HCT116 (cell line): ENCODE results near the gene TAF1C. TPM values are rescaled to one million over a fixed set of nuclear protein-coding genes. Genes with fewer than 3 reads are reported as not detected.

Source experiments
- ATAC-seq: fragments of 200-7000 bp; cut with Tn5 transposase; 2 replicates; pipeline ENCODE4 v1.9.1; 2020; ENCODE audit warnings: mild to moderate bottlenecking, moderate library complexity
- BruUV-seq: library from RNA; stranded (reverse); fragments of 400-500 nt; replicated peaks from 2 replicates; lab custom pipeline; 2021; lab: Mats Ljungman, UMichigan
- CTCF ChIA-PET: fragments of 300-600 bp; sonication (Branson Sonifier 250); formaldehyde crosslinking; loops from one replicate; lab custom pipeline; 2021; ENCODE audit warnings: antibody characterized with exemption; lab: Charles Lee
- POLR2A ChIA-PET: fragments of 300-600, 350-600 bp; sonication (Branson Sonifier 250); formaldehyde crosslinking; loops from one replicate; lab custom pipeline; 2021; ENCODE audit warnings: antibody characterized with exemption; lab: Charles Lee
- RAD21 ChIA-PET, 2 experiments: fragments of 300-600 bp; sonication (Branson Sonifier 250); formaldehyde crosslinking; loops; one replicate each; lab custom pipeline; 2023; ENCODE audit warnings: low total read pairs in 2 of 2; ENCODE audit not compliant: uncharacterized antibody in 2 of 2, unreplicated experiment in 2 of 2, low non-redundant PET in 1 of 2; lab: Charles Lee
- DNase-seq: peaks from one replicate; pipeline ENCODE4 v3.0.0-alpha.2; 2010; ENCODE audit warnings: low read depth, low spot score
- H2AFZ ChIP-seq: fragments of 200-600 bp; shearing (Covaris generic), sonication (generic); 2 replicates; pipeline ENCODE4 v1.6.1; 2017; ENCODE audit warnings: low read depth, mixed run types, mixed read lengths, antibody characterized with exemption, low read length; ENCODE audit not compliant: poor library complexity, severe bottlenecking
- H3K27ac ChIP-seq: 2 replicates; pipeline ENCODE4 v1.5.1; 2012; ENCODE audit warnings: low read depth, low read length
- H3K27me3 ChIP-seq: fragments of 200-600 bp; sonication (generic); 2 replicates; pipeline ENCODE4 v1.6.1; 2016; ENCODE audit warnings: mixed run types, low read length, mixed read lengths; ENCODE audit not compliant: insufficient read depth
- H3K36me3 ChIP-seq, 2 experiments: fragments of 200-500 bp in 1 of 2; fragments of 200-600 bp in 1 of 2; sonication (Bioruptor generic) in 1 of 2; sonication (generic) in 1 of 2; 2 replicates each; pipeline versions ENCODE4 v1.5.1 to v1.6.1; 2014 to 2016; ENCODE audit warnings: low read length in 2 of 2, inconsistent platforms in 1 of 2, mixed read lengths in 1 of 2, mixed run types in 1 of 2; ENCODE audit not compliant: insufficient read depth in 2 of 2, control insufficient read depth in 1 of 2
- H3K4me1 ChIP-seq, 2 experiments: fragments of 200-600 bp in 1 of 2; sonication (generic) in 1 of 2; 2 replicates each; pipeline versions ENCODE4 v1.5.1 to v1.6.1; 2012 to 2017; ENCODE audit warnings: low read length in 2 of 2, inconsistent platforms in 1 of 2, mild to moderate bottlenecking in 1 of 2, mixed read lengths in 1 of 2, mixed run types in 1 of 2, moderate library complexity in 1 of 2; ENCODE audit not compliant: insufficient read depth in 2 of 2, control insufficient read depth in 1 of 2
- H3K4me2 ChIP-seq: fragments of 200-600 bp; sonication (generic); 2 replicates; pipeline ENCODE4 v1.6.1; 2017; ENCODE audit warnings: mixed run types, low read length, mixed read lengths
- H3K4me3 ChIP-seq, 2 experiments: fragments of 200-600 bp in 1 of 2; sonication (generic) in 1 of 2; replicated peaks in 1 of 2; 2 replicates each; pipeline ENCODE4 v1.5.1; 2011 to 2016; ENCODE audit warnings: low read length in 2 of 2, control low read depth in 1 of 2, low read depth in 1 of 2, mild to moderate bottlenecking in 1 of 2, mixed read lengths in 1 of 2, mixed run types in 1 of 2
- H3K79me2 ChIP-seq: fragments of 200-600 bp; sonication (generic); 2 replicates; pipeline ENCODE4 v1.6.1; 2017; ENCODE audit warnings: mild to moderate bottlenecking, mixed run types, low read length, moderate library complexity, mixed read lengths; ENCODE audit not compliant: insufficient read depth
- H3K9ac ChIP-seq: fragments of 200-600 bp; sonication (generic); 2 replicates; pipeline ENCODE4 v1.6.1; 2016; ENCODE audit warnings: low read length, mixed read lengths
- H3K9me2 ChIP-seq: fragments of 200-600 bp; sonication (generic), shearing (Covaris generic); 2 replicates; pipeline ENCODE4 v1.6.1; 2017; ENCODE audit warnings: mixed run types, mild to moderate bottlenecking, moderate library complexity; ENCODE audit not compliant: insufficient read depth
- H3K9me3 ChIP-seq, 2 experiments: fragments of 200-500 bp in 1 of 2; fragments of 200-600 bp in 1 of 2; sonication (Bioruptor generic) in 1 of 2; sonication (generic) in 1 of 2; 2 replicates each; pipeline ENCODE4 v1.6.1; 2014 to 2017; ENCODE audit warnings: low read length in 2 of 2, mixed read lengths in 2 of 2, inconsistent platforms in 1 of 2, low read depth in 1 of 2, mild to moderate bottlenecking in 1 of 2, mixed run types in 1 of 2, moderate library complexity in 1 of 2; ENCODE audit not compliant: control insufficient read depth in 1 of 2, insufficient read depth in 1 of 2
- H4K20me1 ChIP-seq: fragments of 200-600 bp; sonication (generic), shearing (Covaris generic); 2 replicates; pipeline ENCODE4 v1.6.1; 2017; ENCODE audit warnings: mixed run types, mild to moderate bottlenecking, moderate library complexity; ENCODE audit not compliant: insufficient read depth
- EGR1 ChIP-seq: IDR thresholded peaks from 2 replicates; pipeline ENCODE4 v1.6.1; 2012; ENCODE audit warnings: low read depth
- ELF1 ChIP-seq: IDR thresholded peaks from 2 replicates; pipeline ENCODE4 v1.6.1; 2012; ENCODE audit warnings: low read depth, borderline replicate concordance
- FOSL1 ChIP-seq: IDR thresholded peaks from 2 replicates; pipeline ENCODE4 v1.6.1; 2012; ENCODE audit warnings: low read depth
- JUND ChIP-seq: IDR thresholded peaks from 2 replicates; pipeline ENCODE4 v1.6.1; 2012
- POLR2AphosphoS5 ChIP-seq: IDR thresholded peaks from 2 replicates; pipeline ENCODE4 v1.6.1; 2011; ENCODE audit warnings: mild to moderate bottlenecking, low read depth, low read length, moderate library complexity
- RAD21 ChIP-seq: IDR thresholded peaks from 2 replicates; pipeline ENCODE4 v1.6.1; 2012; ENCODE audit warnings: low read depth, mild to moderate bottlenecking
- SIN3A ChIP-seq: IDR thresholded peaks from 2 replicates; pipeline ENCODE4 v1.6.1; 2012; ENCODE audit warnings: low read depth
- SP1 ChIP-seq: IDR thresholded peaks from 2 replicates; pipeline ENCODE4 v1.6.1; 2012; ENCODE audit warnings: low read depth
- TCF7L2 ChIP-seq: IDR thresholded peaks from 2 replicates; pipeline ENCODE4 v1.7.0; 2011; ENCODE audit warnings: borderline replicate concordance, inconsistent platforms; ENCODE audit not compliant: insufficient read depth, insufficient read length; ENCODE audit errors: extremely low read depth
- ZNF274 ChIP-seq: fragments of 200-500 bp; sonication (Bioruptor generic); IDR thresholded peaks from 2 replicates; pipeline ENCODE4 v1.6.1; 2014; ENCODE audit warnings: mild to moderate bottlenecking, low read depth, low read length, inconsistent platforms
- intact Hi-C: fragments of 100-400 bp; cut with micrococcal nuclease; formaldehyde crosslinking; loops from 2 replicates; pipeline ENCODE4 v1.10.0; 2022
- total RNA-seq: library from RNA; stranded (reverse); gene quantifications from one replicate; pipeline ENCODE4 v1.2.1, GENCODE V29; 2021; ENCODE audit not compliant: unreplicated experiment
- TF ChIP-seq, protein P1 (sequence below), 3 experiments: fragments of 200-600 bp in 1 of 3; sonication (generic) in 1 of 3; IDR thresholded peaks in 2 of 3; conservative IDR thresholded peaks in 1 of 3; 2 replicates each; pipeline ENCODE4 v1.5.1; 2012 to 2017; ENCODE audit warnings: low read depth in 2 of 3, low read length in 2 of 3, antibody characterized with exemption in 1 of 3, borderline replicate concordance in 1 of 3, control low read depth in 1 of 3, mild to moderate bottlenecking in 1 of 3, mixed read lengths in 1 of 3, mixed run types in 1 of 3, moderate library complexity in 1 of 3; ENCODE audit not compliant: insufficient read depth in 1 of 3
- TF ChIP-seq, protein P2 (sequence below): IDR thresholded peaks from 2 replicates; pipeline ENCODE4 v1.6.1; 2011; ENCODE audit warnings: mild to moderate bottlenecking, low read length, moderate library complexity; ENCODE audit not compliant: insufficient replicate concordance; ENCODE audit errors: extremely low read depth

TAF1C gene
- total RNA-seq, 1 experiment from 2014 or later: 76.3 TPM

DNA sequence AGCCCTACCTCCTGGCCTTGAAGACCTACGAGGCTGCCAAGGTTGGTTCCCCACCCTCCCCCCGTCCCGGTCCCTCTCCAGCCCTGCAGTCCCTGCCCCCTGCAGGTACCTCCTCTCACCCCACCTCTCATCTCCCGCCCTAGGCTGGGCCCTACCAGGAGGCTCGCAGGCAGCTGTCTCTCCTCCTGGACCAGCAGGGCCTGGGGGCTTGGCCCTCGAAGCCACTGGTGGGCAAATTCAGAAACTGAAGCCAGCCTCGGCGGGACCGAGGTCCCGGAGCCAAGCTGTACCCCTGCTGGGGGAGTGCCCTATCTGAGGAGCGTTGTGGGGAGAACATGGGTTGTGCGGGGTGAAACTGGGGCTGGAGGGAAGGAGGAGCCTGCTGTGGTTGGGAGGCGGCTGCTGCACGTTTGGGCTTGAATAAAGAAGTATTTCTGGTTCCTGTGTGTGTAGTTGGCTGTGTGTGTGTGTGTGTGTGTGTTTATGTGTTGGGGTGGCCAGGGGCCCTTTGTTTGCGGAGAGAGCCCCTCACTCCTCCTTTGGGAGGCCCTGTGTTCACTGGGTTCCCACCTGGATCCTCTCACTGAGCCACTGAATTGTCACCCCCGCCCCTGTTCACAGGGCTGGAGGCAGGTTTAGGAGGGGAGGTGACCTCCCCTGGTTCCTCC, 10.0 kb upstream of the TAF1C start:
- ATAC-seq (no peak), DNase-seq (no peak)
- no peaks in the 10 kb centered on the region for H3K9me2 ChIP-seq
- no peaks in the 10 kb centered on the region for H3K36me3 ChIP-seq
- H2AFZ ChIP-seq: no peak overlapping the region
- no peak overlapping the region for H3K27ac ChIP-seq
- BruUV-seq: no TSS peak
- H3K4me1 ChIP-seq: peaks cover 0 to 7% of the 10 kb centered on the region in 2 experiments; a peak in 1 of 4 replicates
- no peaks in the 10 kb centered on the region for H3K9me3 ChIP-seq
- ChIA-PET CTCF (interaction anchor here (1.1 to 2.4 kb wide), 2 partner anchors 10 to 80 kb away, joined by 3 to 11 read pairs; partner anchors contain the start of gene TAF1C), RAD21 (no interaction called here), POLR2A (no interaction called here)
- TF ChIP-seq JUND: no peak
- TF ChIP-seq TCF7L2: no peak
- TF ChIP-seq SIN3A: no peak
- TF ChIP-seq ELF1: no peak
- no peak for TF ChIP-seq SP1
- TF ChIP-seq RAD21: no peak
- TF ChIP-seq FOSL1: no peak
- TF ChIP-seq POLR2AphosphoS5: no peak
- TF ChIP-seq, protein P1, sequence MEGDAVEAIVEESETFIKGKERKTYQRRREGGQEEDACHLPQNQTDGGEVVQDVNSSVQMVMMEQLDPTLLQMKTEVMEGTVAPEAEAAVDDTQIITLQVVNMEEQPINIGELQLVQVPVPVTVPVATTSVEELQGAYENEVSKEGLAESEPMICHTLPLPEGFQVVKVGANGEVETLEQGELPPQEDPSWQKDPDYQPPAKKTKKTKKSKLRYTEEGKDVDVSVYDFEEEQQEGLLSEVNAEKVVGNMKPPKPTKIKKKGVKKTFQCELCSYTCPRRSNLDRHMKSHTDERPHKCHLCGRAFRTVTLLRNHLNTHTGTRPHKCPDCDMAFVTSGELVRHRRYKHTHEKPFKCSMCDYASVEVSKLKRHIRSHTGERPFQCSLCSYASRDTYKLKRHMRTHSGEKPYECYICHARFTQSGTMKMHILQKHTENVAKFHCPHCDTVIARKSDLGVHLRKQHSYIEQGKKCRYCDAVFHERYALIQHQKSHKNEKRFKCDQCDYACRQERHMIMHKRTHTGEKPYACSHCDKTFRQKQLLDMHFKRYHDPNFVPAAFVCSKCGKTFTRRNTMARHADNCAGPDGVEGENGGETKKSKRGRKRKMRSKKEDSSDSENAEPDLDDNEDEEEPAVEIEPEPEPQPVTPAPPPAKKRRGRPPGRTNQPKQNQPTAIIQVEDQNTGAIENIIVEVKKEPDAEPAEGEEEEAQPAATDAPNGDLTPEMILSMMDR (IDR thresholded peaks at IDR 0.05 in 2 of 3, conservative IDR thresholded peaks at IDR 0.05 in 1 of 3; ENCODE audit: borderline replicate concordance in 1 of 3, insufficient read depth in 1 of 3, low read depth in 2 of 3, low read length in 2 of 3): no peak
- TF ChIP-seq, protein P2, sequence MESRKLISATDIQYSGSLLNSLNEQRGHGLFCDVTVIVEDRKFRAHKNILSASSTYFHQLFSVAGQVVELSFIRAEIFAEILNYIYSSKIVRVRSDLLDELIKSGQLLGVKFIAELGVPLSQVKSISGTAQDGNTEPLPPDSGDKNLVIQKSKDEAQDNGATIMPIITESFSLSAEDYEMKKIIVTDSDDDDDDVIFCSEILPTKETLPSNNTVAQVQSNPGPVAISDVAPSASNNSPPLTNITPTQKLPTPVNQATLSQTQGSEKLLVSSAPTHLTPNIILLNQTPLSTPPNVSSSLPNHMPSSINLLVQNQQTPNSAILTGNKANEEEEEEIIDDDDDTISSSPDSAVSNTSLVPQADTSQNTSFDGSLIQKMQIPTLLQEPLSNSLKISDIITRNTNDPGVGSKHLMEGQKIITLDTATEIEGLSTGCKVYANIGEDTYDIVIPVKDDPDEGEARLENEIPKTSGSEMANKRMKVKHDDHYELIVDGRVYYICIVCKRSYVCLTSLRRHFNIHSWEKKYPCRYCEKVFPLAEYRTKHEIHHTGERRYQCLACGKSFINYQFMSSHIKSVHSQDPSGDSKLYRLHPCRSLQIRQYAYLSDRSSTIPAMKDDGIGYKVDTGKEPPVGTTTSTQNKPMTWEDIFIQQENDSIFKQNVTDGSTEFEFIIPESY: no peak
- TF ChIP-seq ZNF274: no peak
- TF ChIP-seq EGR1: no peak
- intact Hi-C loops: no loop called here
- H3K9ac ChIP-seq: no peak overlapping the region
- H4K20me1 ChIP-seq: no peaks in the 10 kb centered on the region
- H3K27me3 ChIP-seq: no peaks in the 10 kb centered on the region
- H3K79me2 ChIP-seq: no peaks in the 10 kb centered on the region
- H3K4me3 ChIP-seq: no peak overlapping the region
- no peak overlapping the region for H3K4me2 ChIP-seq
